Measurements from ENCODE around the gene RFX2. TPM values are rescaled to one million over a fixed set of nuclear protein-coding genes. Genes with fewer than 3 reads are reported as not detected.

The RFX2 gene
- total RNA-seq, 6 experiments from 2014 or later: 1.6 to 2.9 (median 1.9) TPM

GRCh38 chr19:6012426-6013170 is 97.7 kb downstream of the RFX2 start:
- H3K27me3 ChIP-seq: no peaks in the 10 kb centered on the region
- no peak for TF ChIP-seq CTCF (IDR thresholded peaks at IDR 0.05)
- no peak for TF ChIP-seq POLR2A (IDR thresholded peaks at IDR 0.05)
- H3K27ac ChIP-seq: no peak overlapping the region
- no peaks in the 10 kb centered on the region for H3K36me3 ChIP-seq
- intact Hi-C loops (cut with DNase I): no loop called here
- DNase-seq (peak in 1 of 3 donors; percentile 32), ATAC-seq (no peak)
- WGBS (ENCODE audit: insufficient coverage, low coverage, low lambda C conversion rate, missing lambda C conversion rate): 80% methylated on average over 11 of the region's 18 CpGs
- H3K4me1 ChIP-seq: no peaks in the 10 kb centered on the region
- H3K4me3 ChIP-seq: no peak overlapping the region
- H3K9me3 ChIP-seq: no peaks in the 10 kb centered on the region

GRCh38 chr19:6011794-6012193 is 98.5 kb downstream of the RFX2 start:
- Histone ChIP-seq H3K27ac (no peak overlapping the region), H3K27me3 (no peaks in the 10 kb centered on the region), H3K4me3 (no peak overlapping the region), H3K4me1 (no peaks in the 10 kb centered on the region), H3K36me3 (no peaks in the 10 kb centered on the region), H3K9me3 (no peaks in the 10 kb centered on the region)
- WGBS (ENCODE audit: insufficient coverage, low coverage, low lambda C conversion rate, missing lambda C conversion rate): no CpG with 5 or more reads among the region's 1 CpG
- intact Hi-C loops (cut with DNase I): no loop called here
- DNase-seq: peak in 1 of 3 donors; percentile 16
- no peak for ATAC-seq
- TF ChIP-seq POLR2A (IDR thresholded peaks at IDR 0.05) (no peak), CTCF (IDR thresholded peaks at IDR 0.05) (no peak)

- intact Hi-C loops (cut with DNase I): no loop called here
Measured at GRCh38 chr19:6011206-6011605, 99.1 kb downstream of the RFX2 start.

GRCh38 chr19:6010107-6010506 is 100.2 kb downstream of the RFX2 start:
- no peak for ATAC-seq
- 92% methylated on average over 2 of the region's 16 CpGs for WGBS (ENCODE audit: insufficient coverage, low coverage, low lambda C conversion rate, missing lambda C conversion rate)
- H3K4me3 ChIP-seq: no peak overlapping the region
- no peaks in the 10 kb centered on the region for H3K36me3 ChIP-seq
- intact Hi-C loops (cut with DNase I): no loop called here
- TF ChIP-seq CTCF (IDR thresholded peaks at IDR 0.05) (no peak), POLR2A (IDR thresholded peaks at IDR 0.05) (no peak)
- H3K27ac ChIP-seq: no peak overlapping the region
- no peaks in the 10 kb centered on the region for H3K9me3 ChIP-seq
- no peaks in the 10 kb centered on the region for H3K27me3 ChIP-seq
- no peaks in the 10 kb centered on the region for H3K4me1 ChIP-seq
- DNase-seq: peak in 1 of 3 donors; percentile 43

More at GRCh38 chr19:6011206-6011605, 99.1 kb downstream of the RFX2 start:
- 50% methylated on average over 2 of the region's 10 CpGs for WGBS (ENCODE audit: insufficient coverage, low coverage, low lambda C conversion rate, missing lambda C conversion rate)
- no peak for ATAC-seq
- H3K27ac ChIP-seq: no peak overlapping the region
- DNase-seq: peak in 1 of 3 donors; percentile 35
- H3K36me3 ChIP-seq: no peaks in the 10 kb centered on the region
- H3K27me3 ChIP-seq: no peaks in the 10 kb centered on the region
- no peak overlapping the region for H3K4me3 ChIP-seq
- no peaks in the 10 kb centered on the region for H3K9me3 ChIP-seq
- TF ChIP-seq POLR2A (IDR thresholded peaks at IDR 0.05) (no peak), CTCF (IDR thresholded peaks at IDR 0.05) (no peak)
- H3K4me1 ChIP-seq: no peaks in the 10 kb centered on the region

Data from right lobe of liver (tissue), 6 donors.